Upper lobe of right lung (tissue), 1 donor: ENCODE data around the gene TMEM263. TPM values are rescaled to one million over a fixed set of nuclear protein-coding genes. Genes with fewer than 3 reads are reported as not detected.
"Not testable (repeated sequence)": the region's sequence is repeated elsewhere in the genome, so short reads cannot be mapped to it uniquely, and the experiment has no call there.

Experiments used
- ATAC-seq: fragments of 200-7000 bp; cut with Tn5 transposase; one replicate; pipeline ENCODE4 v1.9.1; 2020; ENCODE audit warnings: mild to moderate bottlenecking, moderate library complexity
- DNase-seq: peaks from one replicate; pipeline ENCODE4 v3.0.0-alpha.2; 2020
- H3K27ac ChIP-seq: fragments of 200-600 bp; one replicate; pipeline ENCODE4 v1.8.0; 2022
- H3K27me3 ChIP-seq: fragments of 200-600 bp; one replicate; pipeline ENCODE4 v1.8.0; 2022; ENCODE audit warnings: mild to moderate bottlenecking
- H3K36me3 ChIP-seq: fragments of 200-600 bp; one replicate; pipeline ENCODE4 v1.8.0; 2022
- H3K4me1 ChIP-seq: fragments of 200-600 bp; one replicate; pipeline ENCODE4 v1.8.0; 2022
- H3K4me3 ChIP-seq: fragments of 200-600 bp; one replicate; pipeline ENCODE4 v1.8.0; 2022; ENCODE audit warnings: mild to moderate bottlenecking
- H3K9me3 ChIP-seq: fragments of 200-600 bp; one replicate; pipeline ENCODE4 v1.8.0; 2022
- intact Hi-C: fragments of 100-400 bp; cut with DNase I; formaldehyde crosslinking; loops from one replicate; pipeline ENCODE4 v1.11.0; 2022
- total RNA-seq: library from RNA; stranded (reverse); fragmentation: NEBNext Ultra II Directional; extraction: Animal tissue kit (Norgen Biotek cat#: 25700); gene quantifications from one replicate; pipeline ENCODE4 v1.2.1, GENCODE V29; 2021
- TF ChIP-seq, protein P1 (sequence below): fragments of 200-600 bp; IDR thresholded peaks from one replicate; pipeline ENCODE4 v1.8.0; 2022; ENCODE audit warnings: antibody characterized with exemption
- donor health status: DM: no; HTN: yes; CAD: no; lungs with severe emphysema.

TMEM263 gene
- total RNA-seq, 1 donor from 2014 or later, result 32.6 TPM

- Histone ChIP-seq H3K4me3 (peak within 1 kb of the TSS; percentile 80), H3K27me3 (no peaks in the 10 kb centered on the region), H3K27ac (peak within 1 kb of the TSS; percentile 90), H3K9me3 (no peaks in the 10 kb centered on the region), H3K36me3 (peaks cover 10% of the 10 kb centered on the region), H3K4me1 (peaks cover 22% of the 10 kb centered on the region)
- intact Hi-C loops, result no loop called here
- peak; percentile 95 for DNase-seq
- TF ChIP-seq, protein P1, sequence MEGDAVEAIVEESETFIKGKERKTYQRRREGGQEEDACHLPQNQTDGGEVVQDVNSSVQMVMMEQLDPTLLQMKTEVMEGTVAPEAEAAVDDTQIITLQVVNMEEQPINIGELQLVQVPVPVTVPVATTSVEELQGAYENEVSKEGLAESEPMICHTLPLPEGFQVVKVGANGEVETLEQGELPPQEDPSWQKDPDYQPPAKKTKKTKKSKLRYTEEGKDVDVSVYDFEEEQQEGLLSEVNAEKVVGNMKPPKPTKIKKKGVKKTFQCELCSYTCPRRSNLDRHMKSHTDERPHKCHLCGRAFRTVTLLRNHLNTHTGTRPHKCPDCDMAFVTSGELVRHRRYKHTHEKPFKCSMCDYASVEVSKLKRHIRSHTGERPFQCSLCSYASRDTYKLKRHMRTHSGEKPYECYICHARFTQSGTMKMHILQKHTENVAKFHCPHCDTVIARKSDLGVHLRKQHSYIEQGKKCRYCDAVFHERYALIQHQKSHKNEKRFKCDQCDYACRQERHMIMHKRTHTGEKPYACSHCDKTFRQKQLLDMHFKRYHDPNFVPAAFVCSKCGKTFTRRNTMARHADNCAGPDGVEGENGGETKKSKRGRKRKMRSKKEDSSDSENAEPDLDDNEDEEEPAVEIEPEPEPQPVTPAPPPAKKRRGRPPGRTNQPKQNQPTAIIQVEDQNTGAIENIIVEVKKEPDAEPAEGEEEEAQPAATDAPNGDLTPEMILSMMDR, result no peak
- peak; percentile 100 for ATAC-seq
These were observed 31.1 kb downstream of the TMEM263 start, which contains the start of gene MTERF2 for GRCh38 chr12:106986625-106987389. TSS of gene MTERF2 (minus strand) at chr12:106987146. CDS start at chr12:106978714, 8,432 bp downstream.

DNA sequence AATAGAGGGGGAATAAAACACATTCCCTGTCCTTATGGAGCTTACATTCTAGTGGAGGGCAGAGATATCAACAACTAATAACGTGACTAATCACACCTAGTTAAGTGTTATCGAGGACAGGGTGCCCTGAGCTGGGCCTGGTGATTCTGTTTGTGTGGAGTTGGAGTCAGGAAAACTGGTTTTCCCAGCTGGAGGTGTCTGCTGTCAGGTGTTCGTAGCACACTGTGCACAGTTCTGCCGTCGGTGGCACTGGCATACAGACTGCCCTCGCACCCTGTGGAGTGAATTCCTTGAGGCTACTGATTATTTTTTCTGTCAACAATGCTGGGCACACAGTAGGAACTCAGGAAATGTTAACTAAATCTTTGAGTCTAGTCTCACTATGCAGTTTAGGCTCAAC is 32.1 kb downstream of the TMEM263 start:
- H3K4me3 ChIP-seq, result peak overlapping the region; percentile 80
- intact Hi-C loops, result no loop called here

DNA sequence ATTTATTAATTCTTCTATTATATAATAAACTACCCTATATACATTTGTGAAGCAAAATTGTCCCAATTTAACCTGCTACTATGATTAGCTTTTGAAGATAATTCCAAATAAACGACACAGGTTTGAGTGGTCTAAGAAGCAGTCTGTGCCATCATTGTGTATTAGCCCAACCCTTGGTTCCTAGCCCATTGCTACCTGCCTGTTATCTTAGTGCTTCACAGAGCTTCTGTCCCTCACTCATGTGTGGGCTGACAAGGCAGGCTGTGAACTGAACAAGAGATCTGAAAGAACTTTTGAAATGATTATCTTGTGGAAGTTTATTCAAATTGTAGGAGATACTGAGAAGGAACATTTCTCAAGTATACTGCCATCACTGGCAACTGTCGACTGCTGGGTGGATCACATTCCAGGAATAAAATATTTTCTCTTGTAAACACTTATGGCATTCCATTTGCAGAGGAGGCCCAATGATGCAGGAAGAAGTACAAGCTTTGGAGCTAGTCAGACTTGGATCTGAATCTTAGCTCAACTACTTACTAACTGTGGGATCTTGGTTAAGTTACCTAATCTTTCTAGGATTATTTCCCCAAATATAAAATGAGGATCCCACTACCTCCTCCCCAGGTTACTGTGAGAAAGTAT is 39.0 kb downstream of the TMEM263 start:
- ATAC-seq (peak; percentile 87), DNase-seq (no peak)
- Histone ChIP-seq H3K9me3 (no peaks in the 10 kb centered on the region), H3K27me3 (no peaks in the 10 kb centered on the region), H3K36me3 (peaks cover 21% of the 10 kb centered on the region), H3K27ac (peak overlapping the region; percentile 33), H3K4me3 (no peak overlapping the region), H3K4me1 (peaks cover 5% of the 10 kb centered on the region)
- intact Hi-C loops, result no loop called here
- TF ChIP-seq, protein P1, result no peak

More for the DNA sequence above, 32.1 kb downstream of the TMEM263 start:
- ATAC-seq (no peak), DNase-seq (no peak)
- H3K9me3 ChIP-seq, result no peaks in the 10 kb centered on the region
- peaks cover 10% of the 10 kb centered on the region for H3K36me3 ChIP-seq
- no peaks in the 10 kb centered on the region for H3K27me3 ChIP-seq
- TF ChIP-seq, protein P1, result no peak
- peaks cover 22% of the 10 kb centered on the region for H3K4me1 ChIP-seq
- H3K27ac ChIP-seq, result no peak overlapping the region

DNA sequence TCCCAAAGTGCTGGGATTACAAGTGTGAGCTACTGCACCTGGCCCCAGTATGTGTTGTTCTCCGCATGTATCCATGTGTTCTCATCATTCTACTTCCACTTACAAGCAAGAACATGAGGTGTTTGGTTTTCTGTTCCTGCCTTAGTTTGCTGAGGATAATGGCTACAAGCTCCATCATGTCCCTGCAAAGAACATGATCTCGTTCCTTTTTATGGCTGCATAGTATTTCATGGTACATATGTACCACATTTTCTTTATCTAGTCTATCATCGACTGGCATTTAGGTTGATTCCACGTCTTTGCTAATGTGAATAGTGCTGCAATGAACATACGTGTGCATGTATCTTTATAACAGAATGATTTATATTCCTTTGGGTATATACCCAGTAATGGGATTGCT is 40.4 kb downstream of the TMEM263 start:
- H3K4me3 ChIP-seq, DNase-seq, ATAC-seq, H3K27me3 ChIP-seq, H3K27ac ChIP-seq, H3K9me3 ChIP-seq, intact Hi-C loops, H3K4me1 ChIP-seq: not testable (repeated sequence)
- peaks cover 23% of the 10 kb centered on the region for H3K36me3 ChIP-seq

DNA sequence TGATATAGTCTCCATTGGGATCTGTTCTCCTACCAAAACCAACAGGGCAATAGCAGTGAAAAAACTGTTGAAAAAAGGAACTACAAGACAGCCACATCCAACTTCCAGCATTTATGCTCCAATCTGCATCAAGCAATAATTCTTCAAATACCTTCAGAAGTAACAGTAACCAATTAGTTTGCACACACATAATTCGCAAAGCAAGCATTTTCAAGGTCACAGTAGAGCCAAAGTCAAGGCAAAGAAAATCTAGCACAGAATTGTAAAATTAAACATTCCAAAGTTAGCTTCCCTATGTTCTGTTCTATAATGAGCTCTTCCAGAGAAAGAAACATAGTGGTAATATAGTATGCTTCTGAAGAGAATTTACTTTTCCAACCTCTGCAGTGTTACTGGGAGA is 42.2 kb downstream of the TMEM263 start:
- Histone ChIP-seq H3K27me3 (no peaks in the 10 kb centered on the region), H3K36me3 (peaks cover 23% of the 10 kb centered on the region), H3K27ac (no peak overlapping the region), H3K9me3 (no peaks in the 10 kb centered on the region), H3K4me1 (peaks cover 5% of the 10 kb centered on the region), H3K4me3 (no peak overlapping the region)
- intact Hi-C loops, result no loop called here
- DNase-seq (no peak), ATAC-seq (no peak)
- TF ChIP-seq, protein P1, result no peak

DNA sequence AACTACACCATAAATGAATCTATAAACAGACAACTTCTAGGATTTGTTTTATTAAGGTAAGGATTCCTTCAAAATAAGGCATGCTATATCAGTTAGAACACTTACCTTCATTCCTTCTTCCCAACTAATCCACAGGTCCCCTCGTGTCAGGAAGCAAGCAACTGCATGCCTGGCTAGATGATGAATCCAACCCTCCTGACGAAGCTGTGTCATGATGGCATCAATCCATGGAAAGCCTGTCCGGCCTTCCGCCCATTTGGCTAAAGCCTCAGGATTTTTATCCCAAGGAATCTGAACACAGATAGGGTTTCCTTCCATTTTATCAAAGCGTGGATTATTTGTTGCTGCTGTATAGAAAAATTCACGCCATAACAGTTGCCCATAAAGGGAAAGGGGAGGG is 43.7 kb downstream of the TMEM263 start:
- Histone ChIP-seq H3K36me3 (peaks cover 23% of the 10 kb centered on the region), H3K27me3 (no peaks in the 10 kb centered on the region), H3K4me1 (peaks cover 5% of the 10 kb centered on the region), H3K9me3 (no peaks in the 10 kb centered on the region), H3K27ac (no peak overlapping the region), H3K4me3 (no peak overlapping the region)
- DNase-seq (no peak), ATAC-seq (no peak)
- intact Hi-C loops, result no loop called here
- TF ChIP-seq, protein P1, result no peak

GRCh38 chr12:107002665-107003064 is 47.0 kb downstream of the TMEM263 start:
- H3K4me3 ChIP-seq, H3K4me1 ChIP-seq, H3K9me3 ChIP-seq, H3K27me3 ChIP-seq, ATAC-seq, H3K36me3 ChIP-seq, DNase-seq, H3K27ac ChIP-seq, intact Hi-C loops: not testable (repeated sequence)
